Embryonic facial prominence (tissue), 1 donor: Measurements from ENCODE around the gene ZNF292.
"Not testable (repeated sequence)": the region's sequence is repeated elsewhere in the genome, so short reads cannot be mapped to it uniquely, and the experiment has no call there.

ENCODE experiments used
- DNase-seq: peaks from one replicate; pipeline ENCODE4 v3.0.0-alpha.2; 2016; ENCODE audit errors: extremely low spot score

ZNF292 gene

GRCh38 chr6:87164004-87164403 lies 8.6 kb downstream of the ZNF292 start:
- DNase-seq: no peak

GRCh38 chr6:87164506-87164905 lies 9.1 kb downstream of the ZNF292 start:
- DNase-seq: no peak

- no peak for DNase-seq
These were observed 9.8 kb downstream of the ZNF292 start for GRCh38 chr6:87165185-87165584.

DNA sequence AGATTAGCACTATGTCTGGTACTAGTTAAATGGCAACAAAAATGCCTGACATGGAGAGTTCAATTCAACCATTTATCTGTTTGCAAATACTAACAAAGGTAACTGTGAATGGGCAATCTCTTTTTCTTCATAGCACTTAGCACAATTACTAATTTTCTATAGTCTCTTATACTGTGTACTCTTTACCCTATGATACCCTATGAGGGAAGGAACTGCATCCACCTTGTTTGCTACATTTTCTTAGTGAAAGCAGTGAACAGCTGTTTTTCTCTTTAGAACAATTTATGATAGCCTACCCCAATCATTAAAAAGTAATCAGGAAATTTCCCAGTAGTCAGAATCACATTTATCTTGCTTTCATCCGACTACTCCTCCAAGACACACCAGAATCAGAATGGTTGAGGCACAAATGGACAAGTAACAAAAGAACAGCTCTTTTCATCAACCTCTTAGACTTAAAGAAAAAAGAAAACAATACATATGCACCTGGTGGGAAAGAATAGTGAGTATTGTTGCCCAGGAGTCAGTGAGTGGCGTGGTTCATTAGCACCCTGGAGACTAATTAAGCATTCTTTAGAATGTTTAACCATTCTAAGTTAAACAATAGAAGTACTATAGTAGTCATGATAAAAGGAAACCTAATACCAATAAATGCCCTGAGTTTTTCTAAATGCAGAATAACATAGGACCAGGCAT lies 16.7 kb downstream of the ZNF292 start:
- DNase-seq: no peak

- no peak for DNase-seq
These were observed 18.8 kb downstream of the ZNF292 start for GRCh38 chr6:87174078-87174579.

DNA sequence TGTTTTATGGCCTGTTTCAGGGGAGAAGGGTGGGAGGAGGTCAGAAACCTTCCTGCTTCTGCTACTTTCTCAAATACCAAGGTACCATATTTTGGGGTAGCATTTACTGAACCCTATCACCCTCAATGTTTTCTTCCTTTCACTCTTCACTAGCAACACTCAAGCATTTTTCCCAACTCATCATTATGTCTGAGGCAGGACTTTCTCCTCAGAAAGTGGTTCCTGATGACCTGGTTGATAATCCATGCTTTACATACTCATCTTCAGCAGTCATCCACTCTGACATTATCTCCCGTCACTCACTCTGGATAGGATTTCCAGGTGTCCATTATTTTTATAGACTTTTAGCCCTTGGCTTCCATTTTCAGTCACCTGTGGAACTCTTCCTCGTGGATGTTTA lies 21.1 kb downstream of the ZNF292 start:
- no peak for DNase-seq

- no peak for DNase-seq
These were observed 24.9 kb downstream of the ZNF292 start for GRCh38 chr6:87180105-87180728.

GRCh38 chr6:87181903-87182302 lies 26.5 kb downstream of the ZNF292 start:
- DNase-seq: no peak

DNA sequence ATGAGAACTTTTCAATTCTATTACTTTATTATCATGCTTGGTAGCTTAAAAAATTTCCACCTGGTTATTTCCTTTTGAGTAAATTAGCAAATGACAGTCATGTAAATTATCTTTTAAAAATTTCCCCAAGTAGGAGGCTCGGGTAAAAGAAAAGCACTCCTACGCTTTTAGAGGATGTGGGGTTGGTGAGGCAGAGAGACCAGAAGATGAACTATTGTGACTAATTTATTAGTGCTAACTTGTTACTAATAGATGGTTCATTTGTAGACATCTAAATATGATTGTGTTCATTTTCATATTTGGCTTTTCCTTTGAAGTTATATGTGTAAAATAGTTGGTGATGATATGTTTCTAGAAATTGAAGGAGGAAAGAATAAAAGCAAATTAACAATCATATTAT lies 27.0 kb downstream of the ZNF292 start:
- DNase-seq: no peak

DNA sequence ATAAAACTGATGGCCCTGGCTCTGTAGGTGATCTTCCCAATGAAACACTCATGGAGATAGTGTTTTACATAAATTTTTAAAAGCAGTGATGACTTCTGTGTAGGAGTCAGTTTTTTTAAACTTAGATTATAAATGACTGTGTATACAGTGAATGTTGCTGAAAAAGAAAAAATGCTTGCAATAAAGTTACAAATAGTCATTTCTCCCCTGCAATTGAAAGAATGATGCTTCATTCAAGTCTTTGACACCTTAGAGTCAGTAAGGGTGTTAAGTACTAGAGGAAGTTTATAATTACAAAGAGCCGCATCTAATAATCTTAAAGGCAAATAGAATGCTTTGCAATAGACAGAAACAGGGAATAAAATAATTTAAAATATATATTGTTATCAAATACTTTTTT lies 27.6 kb downstream of the ZNF292 start:
- no peak for DNase-seq

DNA sequence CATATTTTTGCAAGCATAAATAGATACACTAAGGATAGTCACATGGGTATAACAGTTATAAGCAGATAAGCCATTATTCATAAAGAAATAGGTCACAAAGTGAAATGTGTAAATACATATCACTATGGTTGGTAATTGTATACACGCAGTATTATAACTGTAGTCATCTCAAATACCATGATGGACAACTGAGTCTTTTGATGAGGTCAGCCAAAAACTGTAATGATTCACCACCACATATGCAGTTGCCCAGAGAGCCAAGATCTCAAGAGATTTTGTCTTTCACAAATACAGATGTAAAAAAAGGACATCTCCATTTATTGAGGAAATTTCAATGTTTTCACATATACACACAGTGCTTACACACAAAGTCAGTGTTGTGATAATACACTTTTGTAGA lies 28.3 kb downstream of the ZNF292 start:
- no peak for DNase-seq

DNA sequence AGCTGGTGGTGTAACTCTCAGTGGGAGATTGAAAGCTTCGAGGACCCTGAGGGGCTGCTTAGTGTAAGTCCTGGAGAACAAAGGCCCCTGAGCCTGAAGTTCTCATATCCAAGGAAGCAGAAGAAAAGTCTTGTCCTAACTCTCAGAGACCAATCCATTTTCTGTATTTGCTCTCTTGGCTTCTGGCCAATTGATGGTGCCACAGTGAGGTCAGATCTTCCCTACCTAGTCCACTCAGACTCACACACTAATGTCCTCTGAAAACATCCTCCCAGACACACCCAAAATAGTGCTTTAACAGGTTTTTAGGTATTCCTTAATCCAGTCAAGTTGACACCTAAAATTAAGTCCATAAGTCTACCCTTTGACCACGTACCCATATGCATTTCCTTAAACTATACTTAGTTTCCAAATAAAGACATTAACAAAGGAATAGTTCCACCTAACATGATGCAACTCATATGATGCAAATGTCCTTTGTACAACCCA lies 29.4 kb downstream of the ZNF292 start:
- no peak for DNase-seq

GRCh38 chr6:87196275-87196842 lies 41.0 kb downstream of the ZNF292 start:
- no peak for DNase-seq

DNA sequence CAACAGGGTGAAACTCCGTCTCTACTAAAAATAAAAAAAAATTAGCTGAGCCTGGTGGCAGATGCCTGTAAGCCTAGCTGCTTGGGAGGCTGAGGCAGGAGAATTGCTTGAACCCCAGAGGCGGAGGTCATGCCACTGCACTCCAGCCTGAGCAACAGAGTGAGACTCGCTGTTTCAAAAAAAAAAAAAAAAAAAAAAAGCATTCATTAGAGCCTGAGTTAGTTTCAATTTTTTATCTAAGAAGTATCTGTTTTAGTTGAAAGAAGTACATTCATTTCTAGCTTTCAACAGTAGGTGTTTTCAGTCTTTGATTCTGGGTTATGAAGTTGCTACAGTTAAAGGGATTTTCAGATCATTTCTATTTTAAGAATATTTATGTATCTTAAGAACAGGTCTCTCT lies 42.2 kb downstream of the ZNF292 start:
- DNase-seq: no peak

- DNase-seq: not testable (repeated sequence)
These were observed 42.9 kb downstream of the ZNF292 start for GRCh38 chr6:87198022-87198810.

- DNase-seq: no peak
These were observed 44.4 kb downstream of the ZNF292 start for GRCh38 chr6:87199787-87200186.

DNA sequence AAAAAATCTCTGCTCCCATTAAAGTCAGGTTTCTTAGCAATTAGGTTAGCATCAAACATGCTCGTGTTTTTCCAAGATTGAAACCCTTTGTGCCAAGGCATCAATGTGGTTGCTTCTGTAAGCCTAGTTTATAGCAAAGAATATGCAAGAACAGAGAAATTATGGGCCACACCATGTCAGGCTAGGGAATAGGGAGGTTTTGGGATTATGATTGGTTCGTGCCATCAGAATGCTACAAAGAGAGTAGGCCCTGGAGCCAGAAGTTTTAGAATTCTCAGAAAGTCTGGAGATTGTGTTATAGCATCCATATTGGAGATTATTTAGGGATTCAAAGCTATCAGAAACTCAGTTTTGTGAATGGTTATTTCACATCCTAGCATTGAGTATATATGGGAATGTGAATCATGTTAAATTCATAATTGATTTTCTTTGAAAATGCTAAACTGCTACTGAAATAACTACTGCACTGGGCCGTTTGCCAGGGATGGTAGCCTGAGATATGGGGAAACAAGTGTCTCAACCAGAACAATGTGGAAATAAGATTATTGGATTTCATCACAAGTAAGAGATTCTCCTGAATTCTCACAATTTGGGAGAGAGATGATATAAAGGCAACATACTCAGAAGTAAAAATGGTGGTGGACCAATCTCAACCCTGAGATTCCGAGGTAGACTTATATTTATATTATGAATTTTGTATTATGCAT lies 45.3 kb downstream of the ZNF292 start:
- no peak for DNase-seq

DNA sequence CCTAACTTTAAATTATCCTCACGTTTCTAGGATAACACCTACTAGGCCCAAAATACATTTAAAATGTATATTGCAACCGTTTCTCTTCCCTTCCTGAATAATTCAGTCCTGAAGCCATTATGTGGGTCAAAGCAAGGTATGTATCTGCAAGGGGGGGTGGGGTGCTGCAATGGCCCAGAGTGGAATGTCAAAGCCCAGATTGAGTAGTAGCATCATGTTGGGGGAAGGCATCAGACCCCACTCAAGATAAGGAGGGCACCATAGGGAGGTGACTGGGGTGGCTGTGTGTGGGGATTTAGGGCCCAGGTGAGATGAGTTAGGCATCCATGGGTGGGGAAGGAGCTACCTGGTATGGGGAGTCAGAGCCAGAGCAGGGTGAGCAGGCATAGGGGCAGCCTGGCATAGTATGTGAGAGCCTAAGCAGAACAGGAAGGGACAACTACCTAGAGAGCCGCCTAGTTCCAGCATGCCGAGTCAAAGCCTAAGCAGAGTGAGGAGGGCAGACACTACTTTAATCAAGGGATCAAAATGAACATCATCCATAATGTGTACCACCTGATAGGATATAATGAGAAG lies 48.2 kb downstream of the ZNF292 start:
- no peak for DNase-seq

- DNase-seq: no peak
These were observed 54.4 kb downstream of the ZNF292 start for GRCh38 chr6:87209812-87210211.

DNA sequence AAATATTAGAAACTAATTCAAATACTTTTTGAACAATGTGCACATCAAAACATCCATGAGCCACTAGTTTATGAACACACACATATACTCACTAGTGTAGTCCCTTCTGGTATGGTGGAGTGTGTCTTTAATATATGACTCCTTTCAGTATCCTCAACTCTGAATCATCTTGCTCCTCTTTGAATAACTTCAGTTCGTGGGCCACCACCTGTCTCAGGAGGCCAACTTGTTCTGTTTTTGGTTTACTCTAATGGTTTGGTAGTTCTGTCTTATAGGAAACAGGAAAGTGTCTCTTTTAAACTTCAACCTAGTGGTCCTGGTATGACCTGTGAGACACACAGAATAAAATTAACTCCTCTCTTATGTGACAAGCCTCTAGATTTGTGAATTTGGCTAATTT lies 55.6 kb downstream of the ZNF292 start:
- DNase-seq: no peak

- no peak for DNase-seq
These were observed 57.2 kb downstream of the ZNF292 start for GRCh38 chr6:87212596-87212995.
